ENCODE results near the gene KRT7. TPM values are rescaled to one million over a fixed set of nuclear protein-coding genes. Genes with fewer than 3 reads are reported as not detected.

KRT7 gene
- total and polyA plus RNA-seq, 2 donors (not counting 3 experiments of a cell fraction or from before 2014, with no cell fraction given), result 120 to 293 TPM

GRCh38 chr12:52270541-52271070, 37.6 kb downstream of the KRT7 start:
- intact Hi-C loops (cut with micrococcal nuclease), result no loop called here
- Histone ChIP-seq H3K9me1 (replicated peaks; ENCODE audit: control insufficient read depth, extremely low read depth, insufficient read depth, low read length) (no peaks in the 10 kb centered on the region), H3K79me2 (ENCODE audit: control insufficient read depth, insufficient read depth, low read length) (no peaks in the 10 kb centered on the region), H3K9me3 (replicated peaks; ENCODE audit: control insufficient read depth, insufficient read depth, low read length) (no peaks in the 10 kb centered on the region), H3K4me3 (replicated peaks in 1 of 3; ENCODE audit: insufficient read depth in 1 of 3, low read depth in 1 of 3, low read length in 3 of 3) (no peak overlapping the region), H3K27me3 (ENCODE audit: control insufficient read depth in 2 of 2, insufficient read depth in 2 of 2, low read length in 2 of 2) (peaks cover 22 to 30% of the 10 kb centered on the region in 2 experiments), H3K9ac (replicated peaks; ENCODE audit: extremely low read depth, insufficient read depth, low read length) (no peak overlapping the region), H3K27ac (ENCODE audit: insufficient read depth, low read depth, low read length) (no peak overlapping the region), H3K4me2 (ENCODE audit: insufficient read depth, low read length) (no peak overlapping the region), H2AFZ (ENCODE audit: low read depth, low read length) (no peak overlapping the region), H4K20me1 (replicated peaks; ENCODE audit: control insufficient read depth, extremely low read depth, insufficient read depth, low read length) (no peaks in the 10 kb centered on the region), H3K4me1 (ENCODE audit: control insufficient read depth, extremely low read depth, insufficient read depth, low read length) (no peaks in the 10 kb centered on the region), H3K36me3 (ENCODE audit: control insufficient read depth in 2 of 2, extremely low read depth in 1 of 2, insufficient read depth in 2 of 2, low read length in 2 of 2) (no peaks in the 10 kb centered on the region)
- no TSS peak for BruUV-seq (replicated peaks)
- DNase-seq (ENCODE audit: low read depth, low spot score) (no peak), FAIRE-seq (no peak)
- ChIA-PET POLR2A (no interaction called here), CTCF (interaction anchor here (0.9 to 3.2 kb wide), 7 partner anchors 9 to 57 kb away, joined by 3 to 23 read pairs (median 3); no protein-coding TSS in a partner anchor)
- TF ChIP-seq EZH2 (IDR thresholded peaks at IDR 0.05; ENCODE audit: borderline replicate concordance, low read depth, low read length, severe bottlenecking) (no peak), POLR2A (IDR thresholded peaks at IDR 0.05; ENCODE audit: low read depth, low read length) (no peak), MAX (IDR thresholded peaks at IDR 0.05; ENCODE audit: insufficient read depth, insufficient read length) (no peak), JUN (IDR thresholded peaks at IDR 0.05; ENCODE audit: borderline replicate concordance, insufficient read depth, insufficient read length, low read depth) (no peak), FOS (IDR thresholded peaks at IDR 0.05; ENCODE audit: borderline replicate concordance, insufficient read depth, low read length) (no peak), MYC (IDR thresholded peaks at IDR 0.05; ENCODE audit: low read depth, low read length) (no peak), POLR2AphosphoS5 (IDR thresholded peaks at IDR 0.05; ENCODE audit: insufficient read depth, low read depth, low read length) (no peak), CTCF (IDR thresholded peaks at IDR 0.05; ENCODE audit: extremely low read depth in 1 of 2, insufficient read depth in 1 of 2, low read depth in 1 of 2, low read length in 2 of 2) (no peak), GATA2 (IDR thresholded peaks at IDR 0.05; ENCODE audit: insufficient read depth, insufficient read length, low read depth, low read length) (no peak)
- dilution Hi-C loops (cut with MboI; ENCODE audit: extremely low pct_ligation_motif_present, low sequenced_read_pairs), result no loop called here
